NCI-H2227 (cell line): ENCODE data around the gene RNF166.

Source experiments
- DNase-seq: peaks from one replicate; lab custom pipeline; 2025; ENCODE audit not compliant: unreplicated experiment; lab: John Stamatoyannopoulos, UW

RNF166 gene

GRCh38 chr16:88694221-88695087 lies 11.8 kb downstream of the RNF166 start:
- no peak for DNase-seq

DNA sequence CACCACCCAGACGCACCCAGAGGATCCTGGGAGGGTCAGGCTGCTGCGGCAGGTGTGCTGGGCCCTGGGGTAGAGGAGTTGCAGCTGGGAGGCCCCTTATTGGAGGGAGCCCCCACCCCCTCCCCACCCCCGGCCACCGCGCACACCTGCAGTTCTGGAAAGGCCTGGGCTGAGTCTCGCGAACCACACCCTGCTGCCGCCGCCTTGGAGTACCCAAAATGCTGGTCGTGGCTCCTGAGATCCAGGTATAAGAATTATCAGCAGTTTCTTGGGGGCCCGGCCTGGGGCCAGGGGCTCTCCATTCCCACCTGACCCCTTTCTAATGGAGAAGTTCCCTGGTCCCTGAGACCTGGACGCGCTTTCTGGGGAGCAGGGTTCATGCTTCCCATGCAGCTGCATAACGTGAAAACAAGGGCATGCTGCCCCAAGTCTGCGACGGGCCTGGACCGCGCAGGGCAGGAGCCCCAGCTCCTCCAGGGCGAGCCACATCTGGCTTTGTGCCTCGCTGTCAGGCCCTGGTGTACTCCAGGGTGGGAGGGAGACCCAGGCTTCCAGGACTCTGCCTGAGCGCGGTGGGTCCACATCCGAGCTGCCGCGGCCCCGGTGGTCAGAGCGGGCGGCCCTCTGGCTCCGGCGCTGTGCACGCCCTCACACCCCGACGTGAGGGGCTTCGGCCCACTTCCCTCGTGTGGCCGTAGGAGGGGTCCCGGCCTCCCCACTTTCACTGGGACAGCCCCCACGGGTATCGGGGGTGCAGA lies 12.6 kb downstream of the RNF166 start:
- no peak for DNase-seq

GRCh38 chr16:88692861-88693260 lies 13.3 kb downstream of the RNF166 start:
- DNase-seq: no peak

GRCh38 chr16:88691924-88692560 lies 14.2 kb downstream of the RNF166 start:
- DNase-seq: no peak

DNA sequence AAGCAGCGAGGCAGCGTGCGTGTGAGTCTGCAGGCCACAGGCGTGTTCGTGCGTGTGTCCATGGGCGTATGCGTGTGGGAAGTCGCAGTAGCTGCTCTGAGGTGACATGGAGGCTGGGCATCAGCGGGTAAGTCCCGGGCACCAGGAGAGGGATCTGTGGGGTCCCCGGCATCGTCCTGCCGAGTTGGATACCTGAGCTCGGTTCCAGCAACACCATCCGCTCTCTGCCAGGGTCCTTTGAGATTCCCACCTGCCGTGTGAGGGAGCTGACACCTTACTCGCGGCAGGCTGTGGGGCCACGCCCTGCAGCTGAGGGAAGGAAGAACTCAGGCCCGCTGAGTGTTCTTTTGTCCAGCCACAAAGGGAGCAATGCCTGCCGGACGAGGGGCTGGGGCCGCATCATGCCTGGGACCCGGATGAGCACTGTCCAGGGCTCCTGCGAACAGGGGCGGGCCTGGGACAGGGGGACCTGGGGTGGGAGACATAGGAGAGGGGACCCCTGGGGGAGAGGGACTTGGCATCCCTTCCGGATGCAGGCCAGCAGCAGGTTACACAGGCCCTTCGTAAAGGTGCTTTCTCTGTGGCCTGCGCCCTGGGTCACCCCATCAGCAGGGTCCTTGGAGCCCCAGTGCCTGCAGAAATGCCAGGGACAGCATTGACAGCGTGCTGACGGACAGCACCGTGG lies 14.9 kb downstream of the RNF166 start:
- no peak for DNase-seq

- DNase-seq: no peak
Observed at GRCh38 chr16:88690341-88691128, 15.7 kb downstream of the RNF166 start.

DNA sequence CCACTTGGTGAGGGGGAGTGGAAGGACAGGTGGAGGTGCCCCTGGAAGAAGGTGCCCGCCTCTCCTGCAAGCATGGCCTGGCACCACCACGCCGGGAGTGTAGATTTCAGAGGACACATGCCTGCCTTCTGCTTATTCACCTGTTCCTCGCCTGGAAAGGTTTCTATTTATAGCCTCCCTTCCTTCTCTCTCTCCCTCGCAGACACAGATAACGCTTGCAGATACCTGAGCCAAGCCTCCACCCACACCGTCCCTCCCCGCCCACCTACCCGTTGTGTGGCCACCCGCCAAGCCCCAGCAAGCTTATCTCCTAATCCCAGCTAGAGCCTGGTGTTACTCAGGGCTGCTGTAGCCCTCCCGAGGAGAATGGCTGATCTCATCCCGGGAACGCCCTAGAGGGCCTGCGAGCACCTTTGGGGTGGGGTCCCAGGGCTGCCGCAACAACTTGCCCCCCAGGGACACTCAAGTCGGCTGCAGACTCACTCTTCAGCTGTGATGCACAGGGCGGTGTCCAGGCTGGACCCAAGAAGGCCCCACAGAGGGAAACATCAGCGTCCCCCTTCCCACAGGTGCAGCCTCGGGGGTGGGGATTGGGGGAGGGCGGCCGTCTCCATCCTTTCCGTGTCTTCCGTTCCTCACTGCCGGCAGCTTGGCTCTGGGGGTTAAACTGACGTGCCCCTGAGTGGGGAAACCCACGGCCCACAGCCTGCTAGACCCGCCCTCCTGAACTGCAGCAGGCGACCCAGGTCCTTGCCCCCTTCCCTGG lies 18.0 kb downstream of the RNF166 start:
- no peak for DNase-seq

DNA sequence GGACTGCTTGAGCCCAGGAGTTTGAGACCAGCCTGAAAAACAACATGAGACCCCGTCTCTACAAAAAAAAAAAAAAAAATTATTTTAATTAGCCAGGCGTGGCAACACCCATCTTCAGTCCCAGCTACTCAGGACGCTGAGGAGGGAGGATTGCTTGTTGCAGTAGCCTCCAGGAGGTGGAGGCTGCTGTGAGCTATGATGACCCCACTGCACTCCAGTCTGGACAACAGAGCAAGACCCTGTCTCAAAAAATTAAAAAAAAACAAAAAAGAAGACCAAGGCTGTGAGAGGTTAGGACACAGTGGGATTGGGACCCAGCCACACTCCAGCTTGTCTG lies 18.6 kb downstream of the RNF166 start:
- no peak for DNase-seq

GRCh38 chr16:88687254-88687576 lies 19.0 kb downstream of the RNF166 start:
- DNase-seq: no peak

- peak; percentile 82 for DNase-seq
Observed at GRCh38 chr16:88686439-88687253, 19.6 kb downstream of the RNF166 start, which contains the start of gene SNAI3. Gene SNAI3, minus strand, starts transcription at chr16:88686507. Its CDS starts 101 bp downstream, at chr16:88686406.

- DNase-seq: no peak
Observed at GRCh38 chr16:88686062-88686438, 20.2 kb downstream of the RNF166 start.

- DNase-seq: no peak
Observed at GRCh38 chr16:88685156-88686061, 20.8 kb downstream of the RNF166 start.

DNA sequence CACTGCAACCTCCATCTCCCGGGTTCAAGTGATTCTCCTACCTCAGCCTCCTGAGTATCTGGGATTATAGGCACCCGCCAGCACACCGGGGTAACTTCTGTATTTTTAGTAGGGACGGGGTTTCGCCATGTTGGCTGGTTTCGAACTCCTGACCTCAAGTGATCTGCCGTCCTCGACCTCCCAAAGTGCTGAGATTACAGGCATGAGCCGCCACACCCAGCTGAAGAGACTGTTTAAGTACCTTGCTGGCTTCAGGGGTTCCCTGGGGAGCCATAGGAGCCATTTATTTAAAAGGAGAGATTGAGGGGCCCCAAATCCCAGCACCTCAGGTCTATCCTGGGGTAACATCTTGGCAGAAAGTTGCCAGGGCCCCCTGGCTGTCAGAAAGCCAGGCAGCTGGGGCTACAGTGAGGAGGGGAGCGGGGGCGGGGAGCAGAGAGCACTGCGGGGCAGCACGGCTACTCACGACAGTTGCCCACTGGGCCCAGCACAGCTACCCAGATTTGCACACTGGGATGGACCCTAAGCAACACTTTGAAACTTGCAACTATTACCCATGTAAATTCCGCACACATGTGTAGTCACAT lies 21.5 kb downstream of the RNF166 start:
- no peak for DNase-seq

DNA sequence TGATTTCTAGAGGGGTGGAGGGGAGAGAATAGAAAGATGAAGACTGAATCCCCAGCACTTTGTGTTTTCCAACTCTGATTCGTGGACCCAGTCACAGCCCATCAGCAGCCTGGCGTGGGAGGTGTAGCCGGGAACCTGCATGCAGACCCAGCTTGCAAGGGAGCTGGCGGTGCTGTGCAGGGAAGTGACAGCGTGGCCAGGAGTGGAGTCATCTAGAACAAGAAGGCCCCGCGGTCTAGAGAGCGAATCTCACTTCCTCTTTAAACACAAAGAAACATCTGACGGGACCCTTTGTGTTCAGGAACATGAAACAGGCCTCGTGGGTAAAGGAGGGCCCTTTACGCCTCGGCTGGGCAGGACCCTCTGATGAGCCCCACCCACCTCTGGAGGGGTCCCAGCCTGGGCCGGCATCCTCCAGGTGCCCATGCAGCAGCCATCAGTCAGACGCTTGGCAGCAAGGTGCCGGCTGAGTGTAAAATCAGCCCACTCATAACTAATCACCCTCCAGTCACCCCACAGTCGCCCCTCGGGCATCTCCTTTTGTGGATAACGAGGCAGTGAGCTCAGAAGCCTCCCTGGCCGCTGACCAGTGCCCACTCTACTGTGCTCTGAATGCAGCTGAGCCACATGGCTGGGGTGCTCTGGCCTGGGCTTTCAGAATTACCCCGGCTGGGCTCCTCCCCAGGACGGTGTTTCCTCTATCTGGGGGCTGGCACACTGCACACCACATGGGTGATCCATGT lies 24.3 kb downstream of the RNF166 start:
- no peak for DNase-seq

- DNase-seq: no peak
Observed at GRCh38 chr16:88681084-88681680, 25.0 kb downstream of the RNF166 start.

GRCh38 chr16:88680554-88681083 lies 25.6 kb downstream of the RNF166 start:
- no peak for DNase-seq
